HEK293 (cell line): ENCODE results near the gene EML1.

Source experiments
- CTCF ChIA-PET: fragments of 350-600 bp; formaldehyde crosslinking; extraction: SDS; loops from one replicate; lab custom pipeline; 2021; ENCODE audit warnings: antibody characterized with exemption; lab: Yijun Ruan, JAX
- POLR2A ChIA-PET: fragments of 300-600 bp; formaldehyde crosslinking; extraction: SDS; loops from one replicate; lab custom pipeline; 2020; ENCODE audit warnings: antibody characterized with exemption, inconsistent platforms; lab: Yijun Ruan, JAX
- H3K27ac ChIP-seq: fragments of 200-500 bp; sonication (Bioruptor generic); 2 replicates; pipeline ENCODE4 v1.5.1; 2014; ENCODE audit warnings: low read depth, low read length, control low read depth, inconsistent platforms; ENCODE audit errors: extremely low read depth
- H3K36me3 ChIP-seq, 2 experiments: fragments of 200-500 bp in 1 of 2; sonication (Bioruptor generic) in 1 of 2; 1 replicate in 1 of 2; 2 replicates in 1 of 2; pipeline ENCODE4 v1.5.1; 2014 to 2017; ENCODE audit warnings: inconsistent platforms in 2 of 2, low read length in 2 of 2; ENCODE audit not compliant: control insufficient read depth in 2 of 2, insufficient read depth in 1 of 2
- H3K4me1 ChIP-seq: fragments of 200-500 bp; sonication (Bioruptor generic); 2 replicates; pipeline ENCODE4 v1.5.1; 2014; ENCODE audit warnings: mild to moderate bottlenecking, low read length, inconsistent platforms; ENCODE audit not compliant: control insufficient read depth, insufficient read depth
- H3K4me3 ChIP-seq: 2 replicates; pipeline ENCODE4 v1.5.1; 2011; ENCODE audit warnings: low read depth, mild to moderate bottlenecking, control low read depth, low read length, moderate library complexity
- H3K9me3 ChIP-seq: fragments of 200-500 bp; sonication (Bioruptor generic); 2 replicates; pipeline ENCODE4 v1.5.1; 2014; ENCODE audit warnings: low read depth, low read length, inconsistent platforms; ENCODE audit not compliant: control insufficient read depth, insufficient read depth
- FEZF1 ChIP-seq: fragments of 450-650 bp; formaldehyde crosslinking; IDR thresholded peaks from 2 replicates; pipeline ENCODE4 v1.5.1; 2016; ENCODE audit warnings: missing biosample characterization, missing genetic modification characterization
- IKZF3 ChIP-seq: fragments of 450-650 bp; IDR thresholded peaks from 2 replicates; pipeline ENCODE4 v1.5.0; 2018; ENCODE audit warnings: missing biosample characterization, mild to moderate bottlenecking, missing genetic modification characterization, moderate library complexity
- KLF10 ChIP-seq: fragments of 450-650 bp; IDR thresholded peaks from 2 replicates; pipeline ENCODE4 v1.5.1; 2018; ENCODE audit warnings: missing biosample characterization, mild to moderate bottlenecking, missing genetic modification characterization
- KLF8 ChIP-seq: fragments of 450-650 bp; formaldehyde crosslinking; IDR thresholded peaks from 2 replicates; pipeline ENCODE4 v1.5.1; 2016; ENCODE audit warnings: missing biosample characterization, missing genetic modification characterization
- OSR2 ChIP-seq: fragments of 450-650 bp; formaldehyde crosslinking; IDR thresholded peaks from 2 replicates; pipeline ENCODE4 v1.5.1; 2016; ENCODE audit warnings: missing biosample characterization, missing genetic modification characterization
- SP7 ChIP-seq: fragments of 450-650 bp; formaldehyde crosslinking; IDR thresholded peaks from 2 replicates; pipeline ENCODE4 v1.5.1; 2016; ENCODE audit warnings: missing biosample characterization, missing genetic modification characterization
- ZBTB1 ChIP-seq: fragments of 450-650 bp; formaldehyde crosslinking; IDR thresholded peaks from 2 replicates; pipeline ENCODE4 v1.5.1; 2016; ENCODE audit warnings: missing biosample characterization, missing genetic modification characterization
- ZBTB10 ChIP-seq: fragments of 450-650 bp; formaldehyde crosslinking; IDR thresholded peaks from 2 replicates; pipeline ENCODE4 v1.5.1; 2016; ENCODE audit warnings: missing biosample characterization, missing genetic modification characterization
- ZBTB17 ChIP-seq: fragments of 450-650 bp; formaldehyde crosslinking; IDR thresholded peaks from 2 replicates; pipeline ENCODE4 v1.5.1; 2016; ENCODE audit warnings: missing biosample characterization, missing genetic modification characterization
- ZBTB6 ChIP-seq: fragments of 450-650 bp; formaldehyde crosslinking; IDR thresholded peaks from 2 replicates; pipeline ENCODE4 v1.5.1; 2017; ENCODE audit warnings: missing biosample characterization, missing genetic modification characterization
- ZBTB8A ChIP-seq: fragments of 450-650 bp; formaldehyde crosslinking; IDR thresholded peaks from 2 replicates; pipeline ENCODE4 v1.5.1; 2016; ENCODE audit warnings: missing biosample characterization, missing genetic modification characterization
- ZEB2 ChIP-seq: fragments of 450-650 bp; formaldehyde crosslinking; IDR thresholded peaks from 2 replicates; pipeline ENCODE4 v1.5.1; 2016; ENCODE audit warnings: missing biosample characterization, missing genetic modification characterization
- ZFHX2 ChIP-seq: fragments of 450-650 bp; formaldehyde crosslinking; conservative IDR thresholded peaks from 2 replicates; pipeline ENCODE4 v1.5.1; 2016; ENCODE audit warnings: missing biosample characterization, missing genetic modification characterization
- ZIC2 ChIP-seq: fragments of 450-650 bp; formaldehyde crosslinking; IDR thresholded peaks from 2 replicates; pipeline ENCODE4 v1.5.1; 2016; ENCODE audit warnings: missing biosample characterization, missing genetic modification characterization
- ZNF19 ChIP-seq: fragments of 450-650 bp; formaldehyde crosslinking; IDR thresholded peaks from 2 replicates; pipeline ENCODE4; 2016; ENCODE audit warnings: missing biosample characterization, missing genetic modification characterization, low read depth
- ZNF366 ChIP-seq: fragments of 450-650 bp; formaldehyde crosslinking; conservative IDR thresholded peaks from 2 replicates; pipeline ENCODE4 v1.5.1; 2016; ENCODE audit warnings: missing biosample characterization, missing genetic modification characterization
- ZNF449 ChIP-seq: fragments of 450-650 bp; formaldehyde crosslinking; IDR thresholded peaks from 2 replicates; pipeline ENCODE4 v1.5.1; 2017; ENCODE audit warnings: missing biosample characterization, mild to moderate bottlenecking, missing genetic modification characterization, moderate library complexity
- ZNF514 ChIP-seq: fragments of 450-650 bp; formaldehyde crosslinking; IDR thresholded peaks from 2 replicates; pipeline ENCODE4 v1.5.1; 2016; ENCODE audit warnings: missing biosample characterization, missing genetic modification characterization
- ZNF530 ChIP-seq: fragments of 450-650 bp; formaldehyde crosslinking; IDR thresholded peaks from 2 replicates; pipeline ENCODE4 v1.5.1; 2016; ENCODE audit warnings: low read depth, missing biosample characterization, missing genetic modification characterization
- ZNF549 ChIP-seq: fragments of 450-650 bp; IDR thresholded peaks from 2 replicates; pipeline ENCODE4 v1.5.1; 2018; ENCODE audit warnings: missing biosample characterization, missing genetic modification characterization, mild to moderate bottlenecking, inconsistent platforms, moderate library complexity
- ZNF623 ChIP-seq: fragments of 450-650 bp; formaldehyde crosslinking; IDR thresholded peaks from 2 replicates; pipeline ENCODE4 v1.5.1; 2016; ENCODE audit warnings: missing biosample characterization, missing genetic modification characterization
- ZNF639 ChIP-seq: fragments of 450-650 bp; formaldehyde crosslinking; IDR thresholded peaks from 2 replicates; pipeline ENCODE4 v1.5.1; 2016; ENCODE audit warnings: missing biosample characterization, missing genetic modification characterization
- ZNF843 ChIP-seq: fragments of 450-650 bp; formaldehyde crosslinking; IDR thresholded peaks from 2 replicates; pipeline ENCODE4 v1.5.1; 2016; ENCODE audit warnings: missing biosample characterization, missing genetic modification characterization
- ZXDB ChIP-seq: fragments of 450-650 bp; formaldehyde crosslinking; IDR thresholded peaks from 2 replicates; pipeline ENCODE4 v1.5.1; 2016; ENCODE audit warnings: missing biosample characterization, missing genetic modification characterization

The EML1 gene

GRCh38 chr14:99802301-99803105 lies 9.3 kb downstream of the EML1 start (continued):
- peak; percentile 73 for TF ChIP-seq ZNF449 (tag by site-specific recombination)
- TF ChIP-seq ZFHX2, result peak; percentile 60

GRCh38 chr14:99803106-99803775 lies 10.0 kb downstream of the EML1 start:
- TF ChIP-seq ZFHX2, result no peak
- TF ChIP-seq ZNF639 (tag by site-specific recombination), result no peak
- TF ChIP-seq ZNF623 (tag by site-specific recombination), result no peak
- TF ChIP-seq ZNF530 (tag by site-specific recombination), result no peak
- no peak for TF ChIP-seq ZBTB8A (tag by site-specific recombination)
- no peak for TF ChIP-seq ZNF19 (tag by site-specific recombination)
- TF ChIP-seq ZBTB10, result no peak
- no peak for TF ChIP-seq ZNF514 (tag by site-specific recombination)
- Histone ChIP-seq H3K9me3 (no peaks in the 10 kb centered on the region), H3K27ac (no peak overlapping the region), H3K36me3 (no peaks in the 10 kb centered on the region), H3K4me3 (no peak overlapping the region), H3K4me1 (peaks cover 39% of the 10 kb centered on the region)
- CTCF ChIA-PET, result interaction anchor here (0.6 to 1.2 kb wide), 3 partner anchors 11 to 17 kb away, joined by 3 to 4 read pairs (median 4); no protein-coding TSS in a partner anchor
- POLR2A ChIA-PET, result no interaction called here

GRCh38 chr14:99803803-99804202 lies 10.6 kb downstream of the EML1 start:
- H3K27ac ChIP-seq, result no peak overlapping the region
- ChIA-PET CTCF (interaction anchor here (0.6 to 1.2 kb wide), 3 partner anchors 10 to 222 kb away, joined by 3 to 5 read pairs (median 4); no protein-coding TSS in a partner anchor), POLR2A (interaction anchor here (0.9 kb wide), 1 partner anchor 10 kb away, joined by 3 read pairs; no protein-coding TSS in a partner anchor)
- no peaks in the 10 kb centered on the region for H3K36me3 ChIP-seq
- H3K9me3 ChIP-seq, result no peaks in the 10 kb centered on the region
- no peak overlapping the region for H3K4me3 ChIP-seq
- peaks cover 38% of the 10 kb centered on the region for H3K4me1 ChIP-seq
- TF ChIP-seq KLF8 (tag by site-specific recombination), result 0 out of 2 replicates have a peak, but pooled peaks have one; percentile 32
- no peak for TF ChIP-seq ZNF549 (tag by site-specific recombination)
- peak; percentile 38; the same call in 1 of the 2 replicates for TF ChIP-seq ZEB2 (tag by site-specific recombination)
- no peak for TF ChIP-seq ZNF514 (tag by site-specific recombination)
- TF ChIP-seq ZXDB (tag by site-specific recombination), result 0 out of 2 replicates have a peak, but pooled peaks have one; percentile 12
- peak; percentile 92 for TF ChIP-seq OSR2
- 0 out of 2 replicates have a peak, but pooled peaks have one; percentile 40 for TF ChIP-seq ZBTB17 (tag by site-specific recombination)
- peak; percentile 56; the same call in 1 of the 2 replicates for TF ChIP-seq IKZF3 (tag by site-specific recombination)
- 0 out of 2 replicates have a peak, but pooled peaks have one; percentile 35 for TF ChIP-seq ZNF366 (tag by site-specific recombination)
- no peak for TF ChIP-seq ZIC2 (tag by site-specific recombination)
- 0 out of 2 replicates have a peak, but pooled peaks have one; percentile 42 for TF ChIP-seq ZBTB6 (tag by site-specific recombination)
- no peak for TF ChIP-seq ZBTB1 (tag by site-specific recombination)
- TF ChIP-seq KLF10 (tag by site-specific recombination), result peak; percentile 54
- peak; percentile 63 for TF ChIP-seq FEZF1 (tag by site-specific recombination)
- peak; percentile 89 for TF ChIP-seq SP7 (tag by site-specific recombination)
- TF ChIP-seq ZNF843 (tag by site-specific recombination), result no peak
